ENCODE results near the gene LETM1.

DNA sequence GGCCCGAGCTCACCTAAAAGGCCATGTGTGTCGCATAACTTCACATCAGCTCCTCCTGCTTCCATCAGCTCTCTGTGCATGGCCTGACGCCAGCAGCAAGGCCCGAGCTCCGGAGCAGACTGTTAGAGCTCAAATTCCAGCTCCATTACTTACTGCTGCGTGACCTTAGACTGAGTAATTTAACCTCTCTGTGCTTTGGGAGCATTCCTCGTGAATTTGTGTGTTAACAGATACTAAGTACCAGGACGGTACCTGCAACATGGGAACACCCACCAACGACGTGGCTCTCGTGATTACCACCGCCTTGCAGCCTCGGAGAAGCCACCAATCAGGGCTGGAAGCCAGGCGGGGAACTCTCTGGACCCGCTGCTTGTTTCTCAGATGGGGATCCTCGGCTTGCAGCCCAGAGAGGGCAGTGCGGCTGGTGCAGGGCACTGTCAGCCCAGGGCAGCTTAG lies 12.9 kb downstream of the LETM1 start:
- TF ChIP-seq POLR2A (IDR thresholded peaks at IDR 0.05): no peak
- TF ChIP-seq, protein P1, sequence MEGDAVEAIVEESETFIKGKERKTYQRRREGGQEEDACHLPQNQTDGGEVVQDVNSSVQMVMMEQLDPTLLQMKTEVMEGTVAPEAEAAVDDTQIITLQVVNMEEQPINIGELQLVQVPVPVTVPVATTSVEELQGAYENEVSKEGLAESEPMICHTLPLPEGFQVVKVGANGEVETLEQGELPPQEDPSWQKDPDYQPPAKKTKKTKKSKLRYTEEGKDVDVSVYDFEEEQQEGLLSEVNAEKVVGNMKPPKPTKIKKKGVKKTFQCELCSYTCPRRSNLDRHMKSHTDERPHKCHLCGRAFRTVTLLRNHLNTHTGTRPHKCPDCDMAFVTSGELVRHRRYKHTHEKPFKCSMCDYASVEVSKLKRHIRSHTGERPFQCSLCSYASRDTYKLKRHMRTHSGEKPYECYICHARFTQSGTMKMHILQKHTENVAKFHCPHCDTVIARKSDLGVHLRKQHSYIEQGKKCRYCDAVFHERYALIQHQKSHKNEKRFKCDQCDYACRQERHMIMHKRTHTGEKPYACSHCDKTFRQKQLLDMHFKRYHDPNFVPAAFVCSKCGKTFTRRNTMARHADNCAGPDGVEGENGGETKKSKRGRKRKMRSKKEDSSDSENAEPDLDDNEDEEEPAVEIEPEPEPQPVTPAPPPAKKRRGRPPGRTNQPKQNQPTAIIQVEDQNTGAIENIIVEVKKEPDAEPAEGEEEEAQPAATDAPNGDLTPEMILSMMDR (IDR thresholded peaks at IDR 0.05): no peak
- no peak for TF ChIP-seq POLR2AphosphoS5 (IDR thresholded peaks at IDR 0.05; ENCODE audit: insufficient read depth in 1 of 2, low read depth in 1 of 2)
